Endothelial cell of umbilical vein (primary cell): ENCODE data around the gene CLEC11A. TPM values are rescaled to one million over a fixed set of nuclear protein-coding genes. Genes with fewer than 3 reads are reported as not detected.
"Not testable (repeated sequence)": the region's sequence is repeated elsewhere in the genome, so short reads cannot be mapped to it uniquely, and the experiment has no call there.

Experiments
- BruUV-seq: library from RNA; stranded (reverse); fragments of 400-500 nt; replicated peaks from 2 replicates; lab custom pipeline; 2021; lab: Mats Ljungman, UMichigan
- CTCF ChIA-PET: fragments of 300-600, 350-600 bp; sonication (Branson Sonifier 250); formaldehyde crosslinking; loops from one replicate; lab custom pipeline; 2021; ENCODE audit warnings: antibody characterized with exemption, inconsistent platforms; lab: Charles Lee
- POLR2A ChIA-PET: fragments of 300-600, 350-600 bp; sonication (Branson Sonifier 250); formaldehyde crosslinking; loops from one replicate; lab custom pipeline; 2021; ENCODE audit warnings: antibody characterized with exemption, inconsistent platforms; lab: Charles Lee
- DNase-seq: peaks from one replicate; pipeline ENCODE4 v3.0.0-alpha.2; 2011; ENCODE audit warnings: low read depth, low spot score
- FAIRE-seq: peaks from 2 replicates; lab custom pipeline; 2011; peaks lifted over from hg19 to GRCh38; lab: Jason Lieb, UNC
- H2AFZ ChIP-seq: 2 replicates; pipeline ENCODE4 v1.6.0; 2012; ENCODE audit warnings: low read depth, low read length, control low read depth, inconsistent platforms
- H3K27ac ChIP-seq: 2 replicates; pipeline ENCODE4 v1.5.1; 2011; ENCODE audit warnings: low read depth, mild to moderate bottlenecking, control low read depth, low read length, moderate library complexity; ENCODE audit not compliant: insufficient read depth
- H3K27me3 ChIP-seq, 2 experiments: 2 replicates each; pipeline versions ENCODE4 v1.6.0 to v1.6.1; 2011; ENCODE audit warnings: low read length in 2 of 2, mixed read lengths in 1 of 2; ENCODE audit not compliant: control insufficient read depth in 2 of 2, insufficient read depth in 2 of 2
- H3K36me3 ChIP-seq, 2 experiments: 2 replicates in 1 of 2; 3 replicates in 1 of 2; pipeline ENCODE4 v1.5.1; 2011; ENCODE audit warnings: low read length in 2 of 2, mild to moderate bottlenecking in 1 of 2, moderate library complexity in 1 of 2; ENCODE audit not compliant: control insufficient read depth in 2 of 2, insufficient read depth in 2 of 2; ENCODE audit errors: extremely low read depth in 1 of 2
- H3K4me1 ChIP-seq: 3 replicates; pipeline ENCODE4 v1.5.1; 2011; ENCODE audit warnings: mild to moderate bottlenecking, low read length; ENCODE audit not compliant: control insufficient read depth, insufficient read depth; ENCODE audit errors: extremely low read depth
- H3K4me2 ChIP-seq: 2 replicates; pipeline ENCODE4 v1.6.1; 2011; ENCODE audit warnings: low read length, control low read depth, mixed read lengths; ENCODE audit not compliant: insufficient read depth
- H3K4me3 ChIP-seq, 3 experiments: fragments of 200-600 bp in 1 of 3; sonication (generic), shearing (Covaris generic) in 1 of 3; replicated peaks in 1 of 3; 2 replicates each; pipeline ENCODE4 v1.5.1; 2011 to 2016; ENCODE audit warnings: control low read depth in 3 of 3, low read length in 3 of 3, mild to moderate bottlenecking in 2 of 3, inconsistent platforms in 1 of 3, low read depth in 1 of 3, moderate library complexity in 1 of 3; ENCODE audit not compliant: insufficient read depth in 1 of 3
- H3K79me2 ChIP-seq: 2 replicates; pipeline ENCODE4 v1.6.0; 2012; ENCODE audit warnings: low read length, inconsistent platforms; ENCODE audit not compliant: control insufficient read depth, insufficient read depth
- H3K9ac ChIP-seq: replicated peaks from 2 replicates; pipeline ENCODE3; 2011; ENCODE audit warnings: low read length, control low read depth; ENCODE audit not compliant: insufficient read depth; ENCODE audit errors: extremely low read depth
- H3K9me1 ChIP-seq: replicated peaks from 3 replicates; pipeline ENCODE4 v1.6.0; 2011; ENCODE audit warnings: mild to moderate bottlenecking, low read length; ENCODE audit not compliant: control insufficient read depth, insufficient read depth; ENCODE audit errors: extremely low read depth
- H3K9me3 ChIP-seq: replicated peaks from 2 replicates; pipeline ENCODE4 v1.5.1; 2012; ENCODE audit warnings: low read length, inconsistent platforms; ENCODE audit not compliant: control insufficient read depth, insufficient read depth
- H4K20me1 ChIP-seq: replicated peaks from 2 replicates; pipeline ENCODE3; 2011; ENCODE audit warnings: mild to moderate bottlenecking, low read length; ENCODE audit not compliant: control insufficient read depth, insufficient read depth; ENCODE audit errors: extremely low read depth
- CTCF ChIP-seq, 2 donors: IDR thresholded peaks; 1 replicate in 1 of 2; 2 replicates in 1 of 2; pipeline ENCODE4 v1.5.1; 2011; ENCODE audit warnings: low read length in 2 of 2, mild to moderate bottlenecking in 2 of 2, moderate library complexity in 2 of 2, control low read depth in 1 of 2, inconsistent platforms in 1 of 2, low read depth in 1 of 2; ENCODE audit not compliant: insufficient read depth in 1 of 2; ENCODE audit errors: extremely low read depth in 1 of 2
- EZH2 ChIP-seq: IDR thresholded peaks from 2 replicates; pipeline ENCODE4 v1.6.1; 2012; ENCODE audit warnings: borderline replicate concordance, low read depth, mild to moderate bottlenecking, moderate library complexity, low read length, inconsistent platforms; ENCODE audit not compliant: severe bottlenecking
- FOS ChIP-seq: IDR thresholded peaks from 2 replicates; pipeline ENCODE4 v1.6.1; 2011; ENCODE audit warnings: mild to moderate bottlenecking, low read length, moderate library complexity, borderline replicate concordance; ENCODE audit not compliant: insufficient read depth
- GATA2 ChIP-seq: IDR thresholded peaks from 2 replicates; pipeline ENCODE4 v1.7.0; 2011; ENCODE audit warnings: low read depth, mild to moderate bottlenecking, moderate library complexity, mixed read lengths, low read length; ENCODE audit not compliant: insufficient read length, insufficient read depth
- JUN ChIP-seq: IDR thresholded peaks from 2 replicates; pipeline ENCODE4 v1.6.1; 2011; ENCODE audit warnings: borderline replicate concordance, low read depth; ENCODE audit not compliant: insufficient read length, insufficient read depth
- MAX ChIP-seq: IDR thresholded peaks from 2 replicates; pipeline ENCODE4 v1.6.1; 2011; ENCODE audit not compliant: insufficient read depth, insufficient read length
- MYC ChIP-seq: IDR thresholded peaks from one replicate; pipeline ENCODE4 v1.6.1; 2011; ENCODE audit warnings: mild to moderate bottlenecking, low read depth, low read length
- POLR2A ChIP-seq: IDR thresholded peaks from 2 replicates; pipeline ENCODE4 v1.6.1; 2012; ENCODE audit warnings: low read depth, mild to moderate bottlenecking, control low read depth, low read length
- POLR2AphosphoS5 ChIP-seq: IDR thresholded peaks from 2 replicates; pipeline ENCODE4 v1.6.1; 2012; ENCODE audit warnings: low read depth, mild to moderate bottlenecking, control low read depth, low read length, moderate library complexity; ENCODE audit not compliant: insufficient read depth
- dilution Hi-C: fragments of 300-500 bp; cut with MboI; formaldehyde crosslinking; loops from one replicate; pipeline ENCODE4 v1.15.0; 2019; ENCODE audit warnings: low sequenced_read_pairs; ENCODE audit not compliant: extremely low pct_ligation_motif_present
- intact Hi-C: fragments of 100-400 bp; cut with micrococcal nuclease; formaldehyde crosslinking; loops from one replicate; pipeline ENCODE4 v1.10.0; 2022
- polyA plus RNA-seq, 4 experiments: library from polyadenylated mRNA; depleted of rRNA in 3 of 4; stranded (reverse) in 3 of 4; unstranded in 1 of 4; fragments of >200 nt; gene quantifications; 2 replicates each; pipeline versions ENCODE4 v1.2.1 to v1.2.3, GENCODE V29; 2011 to 2012; ENCODE audit warnings: missing spikeins in 1 of 4
- total RNA-seq: library from RNA; stranded (reverse); gene quantifications from 2 replicates; pipeline ENCODE4 v1.2.3, GENCODE V29; 2021

The CLEC11A gene
- total and polyA plus RNA-seq, 2 donors (not counting 3 experiments of a cell fraction or from before 2014, with no cell fraction given) = 10.4 to 30.1 TPM

GRCh38 chr19:50772476-50772875, 49.3 kb downstream of the CLEC11A start:
- Histone ChIP-seq H3K4me2 (no peak overlapping the region), H4K20me1 (no peaks in the 10 kb centered on the region), H3K36me3 (no peaks in the 10 kb centered on the region), H3K9ac (no peak overlapping the region), H3K9me3 (no peaks in the 10 kb centered on the region), H3K9me1 (no peaks in the 10 kb centered on the region), H3K79me2 (no peaks in the 10 kb centered on the region), H3K4me3 (no peak overlapping the region), H3K4me1 (no peaks in the 10 kb centered on the region), H2AFZ (no peak overlapping the region), H3K27ac (no peak overlapping the region), H3K27me3 (peaks cover 2 to 3% of the 10 kb centered on the region in 2 experiments)
- no TSS peak for BruUV-seq
- FAIRE-seq (peak; percentile 54), DNase-seq (peak; percentile 21)
- CTCF ChIA-PET = no interaction called here
- POLR2A ChIA-PET = no interaction called here
- TF ChIP-seq POLR2A = no peak
- no peak for TF ChIP-seq FOS
- no peak for TF ChIP-seq JUN
- no peak for TF ChIP-seq MYC
- TF ChIP-seq MAX = no peak
- TF ChIP-seq EZH2 = no peak
- no peak for TF ChIP-seq POLR2AphosphoS5
- TF ChIP-seq CTCF (IDR thresholded peaks at IDR 0.05; ENCODE audit: extremely low read depth in 1 of 2, insufficient read depth in 1 of 2, low read depth in 1 of 2, low read length in 2 of 2) = no peak
- no peak for TF ChIP-seq GATA2
- intact Hi-C loops = no loop called here
- dilution Hi-C loops = no loop called here

- FAIRE-seq, H3K9me1 ChIP-seq, H3K27me3 ChIP-seq, H3K4me1 ChIP-seq, H3K4me2 ChIP-seq, intact Hi-C loops, H4K20me1 ChIP-seq, CTCF ChIA-PET, H3K9ac ChIP-seq, H3K4me3 ChIP-seq, H3K9me3 ChIP-seq, POLR2A ChIA-PET, H2AFZ ChIP-seq, H3K79me2 ChIP-seq, H3K27ac ChIP-seq, dilution Hi-C loops, DNase-seq, H3K36me3 ChIP-seq, BruUV-seq: not testable (repeated sequence)
Observed at GRCh38 chr19:50772912-50773311, 49.7 kb downstream of the CLEC11A start.

GRCh38 chr19:50773454-50773853, 50.3 kb downstream of the CLEC11A start:
- DNase-seq, H3K4me2 ChIP-seq, H3K27ac ChIP-seq, H3K4me1 ChIP-seq, H3K79me2 ChIP-seq, H3K9me3 ChIP-seq, BruUV-seq, FAIRE-seq, H3K9ac ChIP-seq, H3K9me1 ChIP-seq, POLR2A ChIA-PET, CTCF ChIA-PET, H3K36me3 ChIP-seq, dilution Hi-C loops, H3K4me3 ChIP-seq, intact Hi-C loops, H4K20me1 ChIP-seq, H2AFZ ChIP-seq: not testable (repeated sequence)
- H3K27me3 ChIP-seq = peaks cover 12 to 13% of the 10 kb centered on the region in 2 experiments
